ENCODE measurements around the gene ABCB8.
"Not testable (repeated sequence)": the region's sequence is repeated elsewhere in the genome, so short reads cannot be mapped to it uniquely, and the experiment has no call there.

The ABCB8 gene

GRCh38 chr7:151024435-151025056, 3.7 kb upstream of the ABCB8 start, which contains the start of gene ATG9B:
Gene ATG9B (minus strand): TSS chr7:151024494. CDS start chr7:151024423, 71 bp downstream.
- no peak within 1 kb of the TSS for H2AFZ ChIP-seq (ENCODE audit: low read depth, low read length)
- peaks cover 25% of the 10 kb centered on the region for H3K4me1 ChIP-seq (ENCODE audit: insufficient read depth, low read length)
- H3K9me3 ChIP-seq (ENCODE audit: low read length): no peaks in the 10 kb centered on the region
- H3K36me3 ChIP-seq (ENCODE audit: insufficient read depth, low read length): no peaks in the 10 kb centered on the region
- no peaks in the 10 kb centered on the region for H3K27me3 ChIP-seq (ENCODE audit: insufficient read depth, low read length)
- H3K4me3 ChIP-seq (ENCODE audit: low read length): no peak within 1 kb of the TSS

- Histone ChIP-seq H3K27me3 (ENCODE audit: insufficient read depth, low read length) (no peaks in the 10 kb centered on the region), H3K9me3 (ENCODE audit: low read length) (no peaks in the 10 kb centered on the region), H3K4me1 (ENCODE audit: insufficient read depth, low read length) (peaks cover 11% of the 10 kb centered on the region), H2AFZ (ENCODE audit: low read depth, low read length) (no peak overlapping the region), H3K4me3 (ENCODE audit: low read length) (no peak overlapping the region), H3K36me3 (ENCODE audit: insufficient read depth, low read length) (no peaks in the 10 kb centered on the region)
Measured at GRCh38 chr7:151025924-151026671, 2.2 kb upstream of the ABCB8 start.

DNA sequence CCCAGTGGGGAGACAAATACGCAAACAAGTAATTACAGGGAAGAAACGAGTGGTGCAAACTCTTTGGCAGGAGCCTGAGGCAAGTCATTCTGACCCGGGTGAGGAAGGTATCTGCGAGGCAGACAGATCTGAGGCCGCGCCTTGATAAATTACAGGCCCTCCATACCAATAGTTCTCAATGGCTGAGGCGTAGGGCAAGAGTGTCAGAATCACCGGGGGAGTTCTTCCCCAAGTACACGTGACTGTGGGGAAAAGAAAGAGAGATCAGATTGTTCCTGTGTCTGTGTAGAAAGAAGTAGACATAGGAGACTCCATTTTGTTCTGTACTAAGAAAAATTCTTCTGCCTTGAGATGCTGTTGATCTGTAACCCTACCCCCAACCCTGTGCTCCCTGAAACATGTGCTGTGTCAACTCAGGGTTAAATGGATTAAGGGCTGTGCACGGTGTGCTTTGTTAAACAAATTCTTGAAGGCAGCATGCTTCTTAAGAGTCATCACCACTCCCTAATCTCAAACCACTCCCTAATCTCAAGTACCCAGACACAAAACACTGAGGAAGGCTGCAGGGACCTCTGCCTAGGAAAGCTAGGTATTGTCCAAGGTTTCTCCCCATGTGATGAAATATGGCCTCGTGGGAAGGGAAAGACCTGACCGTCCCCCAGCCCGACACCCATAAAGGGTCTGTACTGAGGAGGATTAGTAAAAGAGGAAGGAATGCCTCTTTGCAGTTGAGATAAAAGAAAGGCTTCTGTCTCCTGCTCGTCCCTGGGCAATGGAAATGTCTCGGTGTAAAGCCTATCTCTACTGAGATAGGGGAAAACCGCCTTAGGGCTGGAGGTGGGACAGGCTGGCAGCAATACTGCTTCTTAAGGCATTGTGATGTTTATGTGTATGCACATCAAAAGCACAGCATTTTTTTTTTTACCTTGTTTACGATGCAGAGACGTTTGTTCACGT, 1.2 kb upstream of the ABCB8 start:
- not testable (repeated sequence) for H3K9me3 ChIP-seq (ENCODE audit: low read length); H3K27me3 ChIP-seq (ENCODE audit: insufficient read depth, low read length); H3K36me3 ChIP-seq (ENCODE audit: insufficient read depth, low read length); H2AFZ ChIP-seq (ENCODE audit: low read depth, low read length)
- peaks cover 11% of the 10 kb centered on the region for H3K4me1 ChIP-seq (ENCODE audit: insufficient read depth, low read length)
- peak overlapping the region; percentile 79 for H3K4me3 ChIP-seq (ENCODE audit: low read length)

- not testable (repeated sequence) for H3K27me3 ChIP-seq (ENCODE audit: insufficient read depth, low read length); H3K9me3 ChIP-seq (ENCODE audit: low read length); H3K36me3 ChIP-seq (ENCODE audit: insufficient read depth, low read length)
- Histone ChIP-seq H3K4me3 (ENCODE audit: low read length) (peak overlapping the region; percentile 79), H3K4me1 (ENCODE audit: insufficient read depth, low read length) (peaks cover 11% of the 10 kb centered on the region), H2AFZ (ENCODE audit: low read depth, low read length) (peak overlapping the region; percentile 65)
Measured at GRCh38 chr7:151027728-151028130, 521 bp upstream of the ABCB8 start.

- Histone ChIP-seq H3K36me3 (ENCODE audit: insufficient read depth, low read length) (no peaks in the 10 kb centered on the region), H3K27me3 (ENCODE audit: insufficient read depth, low read length) (no peaks in the 10 kb centered on the region), H3K4me3 (ENCODE audit: low read length) (peak overlapping the region; percentile 79), H3K9me3 (ENCODE audit: low read length) (no peaks in the 10 kb centered on the region), H3K4me1 (ENCODE audit: insufficient read depth, low read length) (peaks cover 11% of the 10 kb centered on the region), H2AFZ (ENCODE audit: low read depth, low read length) (peak overlapping the region; percentile 61)
Measured at GRCh38 chr7:151028948-151029501, 775 bp downstream of the ABCB8 start.

DNA sequence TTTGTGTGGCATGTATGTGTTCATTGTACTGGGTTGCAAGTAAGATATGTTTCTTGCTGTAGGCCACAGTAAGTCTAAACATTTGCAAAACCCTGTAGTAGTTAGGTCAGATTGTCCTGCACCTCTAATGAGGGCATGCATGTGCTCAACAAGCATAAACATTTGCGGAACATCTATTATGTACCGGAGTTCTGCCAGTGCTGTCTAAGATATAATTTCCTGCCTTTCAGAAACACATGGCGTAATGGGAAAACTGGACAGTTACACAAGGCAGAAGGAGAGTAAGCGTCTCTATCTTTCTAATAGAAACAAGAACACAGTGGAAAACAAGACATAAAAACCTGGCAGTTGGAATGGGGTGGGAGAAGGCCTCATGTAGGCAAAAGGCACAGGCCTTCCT, 2.8 kb downstream of the ABCB8 start:
- no peaks in the 10 kb centered on the region for H3K9me3 ChIP-seq (ENCODE audit: low read length)
- H3K36me3 ChIP-seq (ENCODE audit: insufficient read depth, low read length): peaks cover 9% of the 10 kb centered on the region
- peaks cover 11% of the 10 kb centered on the region for H3K4me1 ChIP-seq (ENCODE audit: insufficient read depth, low read length)
- H2AFZ ChIP-seq (ENCODE audit: low read depth, low read length): no peak overlapping the region
- no peaks in the 10 kb centered on the region for H3K27me3 ChIP-seq (ENCODE audit: insufficient read depth, low read length)
- no peak overlapping the region for H3K4me3 ChIP-seq (ENCODE audit: low read length)

DNA sequence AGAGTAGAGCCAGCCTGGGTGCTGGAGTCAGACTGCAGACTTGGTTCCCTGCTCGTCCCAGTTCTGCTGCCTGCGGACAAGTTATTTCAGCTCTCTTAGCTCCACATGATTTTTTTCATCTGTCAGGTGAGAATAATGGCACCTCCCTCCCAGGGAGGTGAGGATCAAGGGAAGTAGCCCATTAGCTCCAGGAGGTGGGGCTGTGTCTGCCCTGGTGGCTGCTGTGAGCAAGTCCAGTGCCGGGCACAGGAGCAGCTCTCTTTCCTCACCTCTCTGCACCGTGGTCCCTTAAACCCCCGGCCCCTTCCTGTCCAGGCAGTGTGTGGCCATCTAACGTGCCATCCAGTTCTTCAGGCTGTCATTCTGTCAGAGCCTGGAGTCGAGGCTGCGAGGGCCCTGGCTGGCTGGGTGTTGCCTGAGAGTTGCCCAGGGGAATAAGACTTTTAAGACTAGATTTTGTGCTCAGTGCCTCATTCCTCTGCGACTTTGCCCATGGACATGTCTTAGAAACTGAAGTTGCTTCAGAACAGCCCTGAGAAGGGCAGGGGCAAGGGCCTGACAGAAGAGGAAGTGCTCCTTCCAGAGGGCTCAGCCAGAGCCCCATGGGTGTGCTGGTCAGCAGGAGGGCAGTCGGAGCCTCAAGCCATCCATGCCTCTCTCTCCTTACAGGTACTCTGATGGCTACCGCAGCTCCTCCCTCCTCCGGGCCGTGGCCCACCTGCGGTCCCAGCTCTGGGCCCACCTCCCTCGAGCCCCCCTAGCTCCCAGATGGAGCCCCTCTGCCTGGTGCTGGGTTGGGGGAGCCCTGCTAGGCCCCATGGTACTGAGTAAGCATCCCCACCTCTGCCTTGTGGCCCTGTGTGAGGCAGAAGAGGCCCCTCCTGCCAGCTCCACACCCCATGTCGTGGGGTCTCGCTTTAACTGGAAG, 5.0 kb downstream of the ABCB8 start:
- H2AFZ ChIP-seq (ENCODE audit: low read depth, low read length): no peak overlapping the region
- no peaks in the 10 kb centered on the region for H3K27me3 ChIP-seq (ENCODE audit: insufficient read depth, low read length)
- H3K4me1 ChIP-seq (ENCODE audit: insufficient read depth, low read length): peaks cover 5% of the 10 kb centered on the region
- H3K36me3 ChIP-seq (ENCODE audit: insufficient read depth, low read length): peaks cover 14% of the 10 kb centered on the region
- no peaks in the 10 kb centered on the region for H3K9me3 ChIP-seq (ENCODE audit: low read length)
- H3K4me3 ChIP-seq (ENCODE audit: low read length): no peak overlapping the region

DNA sequence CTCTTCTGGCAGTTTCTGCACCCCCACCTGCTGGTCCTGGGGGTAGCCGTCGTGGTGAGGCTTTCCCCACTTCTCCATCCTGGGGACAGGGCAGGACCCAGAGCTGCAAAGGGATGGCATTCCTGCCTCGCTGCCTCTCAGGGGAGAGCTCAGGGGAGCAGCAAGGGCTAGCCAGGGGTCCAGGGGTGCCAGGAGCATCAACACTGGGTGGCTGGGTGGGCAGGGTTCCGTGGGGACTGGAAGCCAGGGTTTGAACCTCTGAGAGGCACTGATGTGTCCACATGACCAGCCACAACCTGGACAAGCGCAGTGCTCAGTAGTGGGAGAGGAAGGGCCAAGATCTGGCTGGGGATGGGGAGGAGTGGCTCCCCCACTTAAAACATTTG, 5.6 kb downstream of the ABCB8 start:
- Histone ChIP-seq H3K4me1 (ENCODE audit: insufficient read depth, low read length) (peaks cover 4% of the 10 kb centered on the region), H3K27me3 (ENCODE audit: insufficient read depth, low read length) (no peaks in the 10 kb centered on the region)

DNA sequence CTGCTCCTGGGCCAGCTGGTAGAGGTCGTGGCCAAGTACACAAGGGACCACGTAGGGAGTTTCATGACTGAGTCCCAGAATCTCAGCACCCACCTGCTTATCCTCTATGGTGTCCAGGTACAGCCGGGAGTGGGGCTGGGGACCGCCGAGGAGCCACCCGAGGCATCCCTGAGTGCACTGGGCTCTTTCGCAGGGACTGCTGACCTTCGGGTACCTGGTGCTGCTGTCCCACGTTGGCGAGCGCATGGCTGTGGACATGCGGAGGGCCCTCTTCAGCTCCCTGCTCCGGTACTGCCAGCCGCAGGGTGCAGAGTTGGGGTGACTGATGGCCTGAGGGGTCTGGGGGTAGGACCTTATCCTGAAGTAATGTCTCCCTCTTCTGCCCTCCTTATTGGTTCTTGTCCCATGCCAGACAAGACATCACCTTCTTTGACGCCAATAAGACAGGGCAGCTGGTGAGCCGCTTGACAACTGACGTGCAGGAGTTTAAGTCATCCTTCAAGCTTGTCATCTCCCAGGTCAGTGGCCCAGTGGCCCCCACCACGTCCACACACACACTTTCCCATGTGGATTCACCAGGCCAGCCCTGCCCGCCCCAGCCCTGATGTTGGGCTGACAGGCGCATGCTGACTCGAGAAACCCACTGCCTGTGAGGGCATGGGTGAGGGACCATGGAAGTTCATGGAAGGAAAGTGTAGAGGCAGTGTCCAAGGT, 6.2 kb downstream of the ABCB8 start:
- peaks cover 5% of the 10 kb centered on the region for H3K4me1 ChIP-seq (ENCODE audit: insufficient read depth, low read length)

More for the DNA sequence above, 5.6 kb downstream of the ABCB8 start:
- H3K36me3 ChIP-seq (ENCODE audit: insufficient read depth, low read length): peaks cover 14% of the 10 kb centered on the region
- no peaks in the 10 kb centered on the region for H3K9me3 ChIP-seq (ENCODE audit: low read length)
- H2AFZ ChIP-seq (ENCODE audit: low read depth, low read length): no peak overlapping the region
- no peak overlapping the region for H3K4me3 ChIP-seq (ENCODE audit: low read length)

GRCh38 chr7:151035026-151035717, 6.9 kb downstream of the ABCB8 start:
- Histone ChIP-seq H3K4me3 (ENCODE audit: low read length) (no peak overlapping the region), H3K27me3 (ENCODE audit: insufficient read depth, low read length) (no peaks in the 10 kb centered on the region), H2AFZ (ENCODE audit: low read depth, low read length) (no peak overlapping the region), H3K36me3 (ENCODE audit: insufficient read depth, low read length) (peaks cover 14% of the 10 kb centered on the region), H3K4me1 (ENCODE audit: insufficient read depth, low read length) (peaks cover 9% of the 10 kb centered on the region), H3K9me3 (ENCODE audit: low read length) (no peaks in the 10 kb centered on the region)

More for the DNA sequence above, 6.2 kb downstream of the ABCB8 start:
- Histone ChIP-seq H3K9me3 (ENCODE audit: low read length) (no peaks in the 10 kb centered on the region), H2AFZ (ENCODE audit: low read depth, low read length) (no peak overlapping the region), H3K36me3 (ENCODE audit: insufficient read depth, low read length) (peaks cover 14% of the 10 kb centered on the region), H3K4me3 (ENCODE audit: low read length) (no peak overlapping the region), H3K27me3 (ENCODE audit: insufficient read depth, low read length) (no peaks in the 10 kb centered on the region)

DNA sequence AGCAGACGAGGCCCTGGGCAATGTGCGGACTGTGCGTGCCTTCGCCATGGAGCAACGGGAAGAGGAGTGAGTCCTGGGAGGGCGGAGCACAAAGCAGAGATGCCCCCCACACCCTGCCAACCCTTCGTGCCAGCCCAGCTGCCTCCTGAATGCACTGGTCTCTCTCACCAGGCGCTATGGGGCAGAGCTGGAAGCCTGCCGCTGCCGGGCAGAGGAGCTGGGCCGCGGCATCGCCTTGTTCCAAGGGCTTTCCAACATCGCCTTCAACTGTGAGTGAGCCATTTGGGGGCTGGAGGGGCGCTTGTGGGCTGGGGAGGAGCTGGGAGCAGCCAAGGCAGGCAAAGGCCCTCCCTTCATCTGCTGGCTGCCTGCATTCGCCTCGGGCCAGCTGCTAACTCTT, 7.7 kb downstream of the ABCB8 start:
- Histone ChIP-seq H2AFZ (ENCODE audit: low read depth, low read length) (no peak overlapping the region), H3K4me3 (ENCODE audit: low read length) (no peak overlapping the region), H3K36me3 (ENCODE audit: insufficient read depth, low read length) (peaks cover 14% of the 10 kb centered on the region), H3K9me3 (ENCODE audit: low read length) (no peaks in the 10 kb centered on the region), H3K4me1 (ENCODE audit: insufficient read depth, low read length) (peaks cover 9% of the 10 kb centered on the region), H3K27me3 (ENCODE audit: insufficient read depth, low read length) (no peaks in the 10 kb centered on the region)

Measured in neuron (in vitro differentiated cells).